Endodermal cell (in vitro differentiated cells): ENCODE data around the gene AIF1. TPM values are rescaled to one million over a fixed set of nuclear protein-coding genes. Genes with fewer than 3 reads are reported as not detected.

Experiments used
- DNase-seq: peaks from one replicate; pipeline ENCODE4 v3.0.0-alpha.2; 2017
- H3K27ac ChIP-seq: 2 replicates; pipeline ENCODE4 v1.5.1; 2013; ENCODE audit warnings: mild to moderate bottlenecking, low read depth, low read length, moderate library complexity
- H3K27me3 ChIP-seq: 2 replicates; pipeline ENCODE4 v1.6.1; 2013; ENCODE audit warnings: mild to moderate bottlenecking, low read length, moderate library complexity; ENCODE audit not compliant: insufficient read depth, control insufficient read depth, poor library complexity, severe bottlenecking
- H3K36me3 ChIP-seq: 2 replicates; pipeline ENCODE4 v1.7.0; 2013; ENCODE audit warnings: mild to moderate bottlenecking, low read length, moderate library complexity; ENCODE audit not compliant: control insufficient read depth, insufficient read depth
- H3K4me1 ChIP-seq: one replicate; pipeline ENCODE4 v1.7.0; 2013; ENCODE audit warnings: low read length; ENCODE audit not compliant: control insufficient read depth, insufficient read depth
- H3K4me3 ChIP-seq: 2 replicates; pipeline ENCODE4 v1.5.1; 2013; ENCODE audit warnings: mild to moderate bottlenecking, low read length, moderate library complexity
- H3K9ac ChIP-seq: 2 replicates; pipeline ENCODE4 v1.6.1; 2013; ENCODE audit warnings: mild to moderate bottlenecking, low read length, moderate library complexity; ENCODE audit not compliant: poor library complexity, severe bottlenecking; ENCODE audit errors: extremely low read depth
- H3K9me3 ChIP-seq: 2 replicates; pipeline ENCODE4 v1.6.1; 2013; ENCODE audit warnings: mild to moderate bottlenecking, low read length, moderate library complexity; ENCODE audit not compliant: control insufficient read depth
- H3K27ac Mint-ChIP-seq: 2 replicates; pipeline ENCODE4 v1.8.0; 2020; ENCODE audit warnings: mixed read lengths
- H3K27me3 Mint-ChIP-seq: 2 replicates; pipeline ENCODE4 v1.8.0; 2021; ENCODE audit warnings: mild to moderate bottlenecking, mixed read lengths; ENCODE audit not compliant: insufficient read depth
- H3K36me3 Mint-ChIP-seq: 2 replicates; pipeline ENCODE4 v1.8.0; 2020; ENCODE audit warnings: low read depth, mixed read lengths
- H3K4me1 Mint-ChIP-seq: 2 replicates; pipeline ENCODE4 v1.8.0; 2020; ENCODE audit warnings: mixed read lengths
- H3K4me3 Mint-ChIP-seq: 2 replicates; pipeline ENCODE4 v1.8.0; 2020; ENCODE audit warnings: mild to moderate bottlenecking, moderate library complexity, mixed read lengths
- H3K9me3 Mint-ChIP-seq: 2 replicates; pipeline ENCODE4 v1.8.0; 2020; ENCODE audit warnings: mild to moderate bottlenecking, mixed read lengths
- WGBS, 2 experiments: methylation state at CpG; one replicate each; pipeline versions ENCODE4 v1.1.5 to v1.1.7; 2013; ENCODE audit warnings: missing lambda C conversion rate in 2 of 2, mixed read lengths in 1 of 2; ENCODE audit not compliant: insufficient coverage in 1 of 2, insufficient read length in 1 of 2; 5-methylcytosine and 5-hydroxymethylcytosine counted together
- total RNA-seq, 2 donors: library from RNA; stranded (reverse); fragmentation: NEBNext Ultra II Directional in 1 of 2; extraction: Animal tissue kit (Norgen Biotek cat#: 25700) in 1 of 2; gene quantifications; 2 replicates in 1 of 2; 3 replicates in 1 of 2; pipeline ENCODE4 v1.2.1, GENCODE V29; 2021
- TF ChIP-seq, protein P1 (sequence below): fragments of 200-600 bp; sonication (generic); conservative IDR thresholded peaks from 2 replicates; pipeline ENCODE4 v1.5.0; 2021; ENCODE audit warnings: antibody characterized with exemption, mild to moderate bottlenecking

AIF1 gene
- total RNA-seq, 2 donors from 2014 or later, result 0.70 to 1.7 TPM

DNA sequence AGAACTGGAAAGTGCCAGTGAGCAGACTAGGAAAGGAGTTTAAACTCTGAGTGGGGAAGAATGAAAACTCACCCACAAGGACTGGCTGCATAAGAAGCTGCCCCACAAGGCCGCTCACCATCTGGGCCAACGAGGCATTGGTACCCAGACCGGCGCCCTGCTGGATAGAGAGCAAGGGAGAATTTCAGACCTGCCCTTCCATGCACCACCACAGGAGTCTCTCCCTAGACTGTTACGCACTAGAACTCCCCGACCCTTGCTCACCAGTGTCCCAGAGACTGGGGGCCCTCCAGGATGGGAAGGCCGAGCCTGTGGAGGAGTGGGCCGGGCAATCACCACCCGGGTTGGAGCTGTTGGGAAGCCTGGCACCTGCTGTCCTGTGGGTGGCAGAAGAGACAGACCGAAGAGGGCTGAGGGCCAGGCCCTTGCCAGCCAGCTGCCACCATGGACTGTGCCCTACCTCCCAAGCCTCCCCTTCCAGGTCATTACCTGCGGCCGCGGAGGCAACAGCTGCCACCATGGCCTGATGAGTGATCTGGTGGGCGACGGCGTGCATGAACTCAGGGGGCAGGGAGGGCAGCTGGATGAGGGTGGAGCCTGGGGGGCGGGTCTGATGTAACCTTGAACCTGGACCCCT lies 28.9 kb downstream of the AIF1 start:
- peaks cover 93% of the 10 kb centered on the region for H3K36me3 ChIP-seq
- Mint-ChIP-seq H3K36me3 (peaks cover 83% of the 10 kb centered on the region), H3K4me3 (no peak overlapping the region), H3K4me1 (no peaks in the 10 kb centered on the region), H3K9me3 (no peaks in the 10 kb centered on the region), H3K27ac (no peak overlapping the region), H3K27me3 (no peaks in the 10 kb centered on the region)
- 95 to 100% methylated on average over 5 to 17 of the region's 17 CpGs for WGBS, 2 experiments
- no peaks in the 10 kb centered on the region for H3K4me1 ChIP-seq
- no peak overlapping the region for H3K27ac ChIP-seq
- no peak for DNase-seq
- TF ChIP-seq, protein P1, sequence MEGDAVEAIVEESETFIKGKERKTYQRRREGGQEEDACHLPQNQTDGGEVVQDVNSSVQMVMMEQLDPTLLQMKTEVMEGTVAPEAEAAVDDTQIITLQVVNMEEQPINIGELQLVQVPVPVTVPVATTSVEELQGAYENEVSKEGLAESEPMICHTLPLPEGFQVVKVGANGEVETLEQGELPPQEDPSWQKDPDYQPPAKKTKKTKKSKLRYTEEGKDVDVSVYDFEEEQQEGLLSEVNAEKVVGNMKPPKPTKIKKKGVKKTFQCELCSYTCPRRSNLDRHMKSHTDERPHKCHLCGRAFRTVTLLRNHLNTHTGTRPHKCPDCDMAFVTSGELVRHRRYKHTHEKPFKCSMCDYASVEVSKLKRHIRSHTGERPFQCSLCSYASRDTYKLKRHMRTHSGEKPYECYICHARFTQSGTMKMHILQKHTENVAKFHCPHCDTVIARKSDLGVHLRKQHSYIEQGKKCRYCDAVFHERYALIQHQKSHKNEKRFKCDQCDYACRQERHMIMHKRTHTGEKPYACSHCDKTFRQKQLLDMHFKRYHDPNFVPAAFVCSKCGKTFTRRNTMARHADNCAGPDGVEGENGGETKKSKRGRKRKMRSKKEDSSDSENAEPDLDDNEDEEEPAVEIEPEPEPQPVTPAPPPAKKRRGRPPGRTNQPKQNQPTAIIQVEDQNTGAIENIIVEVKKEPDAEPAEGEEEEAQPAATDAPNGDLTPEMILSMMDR, result no peak
- no peaks in the 10 kb centered on the region for H3K9me3 ChIP-seq
- no peak overlapping the region for H3K4me3 ChIP-seq
- H3K9ac ChIP-seq, result no peak overlapping the region
- no peaks in the 10 kb centered on the region for H3K27me3 ChIP-seq

DNA sequence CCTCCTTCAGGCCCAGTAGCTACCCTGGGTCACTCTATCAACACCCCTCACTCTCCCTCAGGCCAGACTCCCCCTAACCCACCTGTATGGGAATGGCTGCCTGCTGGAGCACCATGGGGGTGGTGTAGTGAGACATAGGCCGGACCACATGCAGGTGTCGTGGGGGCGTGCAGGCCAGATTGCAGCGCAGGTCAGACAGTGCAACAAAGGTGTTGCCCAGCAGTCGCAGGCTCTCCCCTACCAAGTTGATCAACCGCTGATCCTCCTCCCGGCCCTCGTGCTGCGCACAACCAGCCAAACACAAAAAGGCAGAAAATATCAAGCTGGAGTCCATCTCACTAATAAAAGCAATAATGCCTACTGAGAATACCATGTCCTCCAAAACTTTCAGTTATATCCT lies 30.3 kb downstream of the AIF1 start:
- Mint-ChIP-seq H3K27me3 (no peaks in the 10 kb centered on the region), H3K27ac (no peak overlapping the region), H3K4me3 (no peak overlapping the region), H3K9me3 (no peaks in the 10 kb centered on the region), H3K36me3 (peaks cover 85% of the 10 kb centered on the region), H3K4me1 (no peaks in the 10 kb centered on the region)
- Histone ChIP-seq H3K27me3 (no peaks in the 10 kb centered on the region), H3K4me3 (no peak overlapping the region), H3K9ac (no peak overlapping the region), H3K27ac (no peak overlapping the region), H3K9me3 (no peaks in the 10 kb centered on the region), H3K36me3 (peaks cover 93% of the 10 kb centered on the region), H3K4me1 (no peaks in the 10 kb centered on the region)
- 90 to 97% methylated on average over 4 to 9 of the region's 9 CpGs for WGBS, 2 experiments
- no peak for DNase-seq
- TF ChIP-seq, protein P1, result no peak

DNA sequence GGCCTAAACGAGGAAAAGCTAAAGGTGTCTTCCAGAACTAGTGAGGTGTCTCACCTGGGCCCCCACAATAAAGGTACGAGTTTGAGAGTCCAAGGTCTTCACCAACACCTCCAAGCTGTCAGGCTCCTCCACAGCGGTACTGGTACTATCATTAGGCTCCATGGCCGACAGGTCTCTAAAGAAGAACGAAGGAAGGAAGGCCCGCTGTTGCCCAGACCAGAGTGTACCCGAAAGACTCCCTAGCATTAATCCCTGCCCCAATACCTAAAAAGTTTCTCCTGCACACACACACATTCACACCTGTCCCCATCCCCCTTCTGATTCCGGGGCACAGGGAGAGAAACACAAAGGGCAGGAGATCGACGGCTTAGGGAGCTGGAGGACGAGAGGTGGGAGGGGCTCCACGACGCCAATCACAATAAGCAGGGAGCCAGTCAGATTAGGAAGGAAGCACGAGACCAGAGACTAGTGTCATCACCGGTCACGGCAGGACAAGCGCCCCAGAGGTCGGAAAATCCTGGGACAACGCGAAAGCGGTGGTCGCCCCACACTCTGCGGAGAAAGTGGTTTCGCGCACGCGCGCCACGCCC lies 36.7 kb downstream of the AIF1 start:
- H3K9me3 ChIP-seq, result no peaks in the 10 kb centered on the region
- DNase-seq, result no peak
- WGBS, 2 experiments, result 4% methylated on average over 22 to 29 of the region's 29 CpGs

More for the DNA sequence above, 36.7 kb downstream of the AIF1 start:
- Histone ChIP-seq H3K4me1 (peaks cover 5% of the 10 kb centered on the region), H3K9ac (peak overlapping the region; percentile 84), H3K27ac (peak overlapping the region; percentile 99), H3K27me3 (no peaks in the 10 kb centered on the region), H3K36me3 (peaks cover 42% of the 10 kb centered on the region), H3K4me3 (peak overlapping the region; percentile 92)
- Mint-ChIP-seq H3K36me3 (peaks cover 49% of the 10 kb centered on the region), H3K4me3 (peak overlapping the region; percentile 98), H3K27ac (peak overlapping the region; percentile 100), H3K4me1 (peaks cover 10% of the 10 kb centered on the region), H3K27me3 (no peaks in the 10 kb centered on the region), H3K9me3 (no peaks in the 10 kb centered on the region)
- TF ChIP-seq, protein P1, result no peak
